ENCODE measurements around the gene UNKL. TPM values are rescaled to one million over a fixed set of nuclear protein-coding genes. Genes with fewer than 3 reads are reported as not detected.
"Not testable (repeated sequence)": the region's sequence is repeated elsewhere in the genome, so short reads cannot be mapped to it uniquely, and the experiment has no call there.

UNKL gene
- total and polyA plus RNA-seq, 2 donors, result 10.5 to 21.9 TPM

GRCh38 chr16:1441391-1441829 lies 26.9 kb upstream of the UNKL start:
- no peak overlapping the region for H3K27ac ChIP-seq (ENCODE audit: low read depth in 1 of 2, low read length in 1 of 2)
- WGBS, result 95% methylated on average over 22 of the region's 22 CpGs
- DNase-seq (ENCODE audit: low read depth in 6 of 9, low spot score in 9 of 9), result no peak
- H3K4me3 ChIP-seq (ENCODE audit: low read length in 2 of 2), result no peak overlapping the region
- H3K36me3 ChIP-seq (ENCODE audit: control insufficient read depth in 2 of 2, insufficient read depth in 2 of 2, low read length in 1 of 2), result peaks cover 5 to 13% of the 10 kb centered on the region in 2 donors
- H3K9me3 ChIP-seq (ENCODE audit: control insufficient read depth in 2 of 2, insufficient read depth in 1 of 2, low read length in 1 of 2), result no peaks in the 10 kb centered on the region
- no peaks in the 10 kb centered on the region for H3K27me3 ChIP-seq (ENCODE audit: control insufficient read depth in 2 of 2, insufficient read depth in 1 of 2, low read length in 1 of 2)
- no peaks in the 10 kb centered on the region for H3K4me1 ChIP-seq (ENCODE audit: control insufficient read depth in 2 of 2, insufficient read depth in 2 of 2, low read length in 2 of 2)

GRCh38 chr16:1439699-1440074 lies 25.2 kb upstream of the UNKL start:
- H3K27ac ChIP-seq (ENCODE audit: low read depth in 1 of 2, low read length in 1 of 2); H3K4me1 ChIP-seq (ENCODE audit: control insufficient read depth in 2 of 2, insufficient read depth in 2 of 2, low read length in 2 of 2); H3K9me3 ChIP-seq (ENCODE audit: control insufficient read depth in 2 of 2, insufficient read depth in 1 of 2, low read length in 1 of 2); H3K36me3 ChIP-seq (ENCODE audit: control insufficient read depth in 2 of 2, insufficient read depth in 2 of 2, low read length in 1 of 2); H3K4me3 ChIP-seq (ENCODE audit: low read length in 2 of 2); H3K27me3 ChIP-seq (ENCODE audit: control insufficient read depth in 2 of 2, insufficient read depth in 1 of 2, low read length in 1 of 2); DNase-seq (ENCODE audit: low read depth in 6 of 9, low spot score in 9 of 9): not testable (repeated sequence)
- 97% methylated on average over 4 of the region's 4 CpGs for WGBS

GRCh38 chr16:1439058-1439698 lies 24.7 kb upstream of the UNKL start:
- Histone ChIP-seq H3K27me3 (ENCODE audit: control insufficient read depth in 2 of 2, insufficient read depth in 1 of 2, low read length in 1 of 2) (no peaks in the 10 kb centered on the region), H3K4me3 (ENCODE audit: low read length in 2 of 2) (no peak overlapping the region), H3K4me1 (ENCODE audit: control insufficient read depth in 2 of 2, insufficient read depth in 2 of 2, low read length in 2 of 2) (no peaks in the 10 kb centered on the region), H3K9me3 (ENCODE audit: control insufficient read depth in 2 of 2, insufficient read depth in 1 of 2, low read length in 1 of 2) (no peaks in the 10 kb centered on the region), H3K36me3 (ENCODE audit: control insufficient read depth in 2 of 2, insufficient read depth in 2 of 2, low read length in 1 of 2) (no peaks in the 10 kb centered on the region), H3K27ac (ENCODE audit: low read depth in 1 of 2, low read length in 1 of 2) (no peak overlapping the region)
- 94% methylated on average over 27 of the region's 27 CpGs for WGBS
- no peak for DNase-seq (ENCODE audit: low read depth in 6 of 9, low spot score in 9 of 9)

GRCh38 chr16:1438229-1439057 lies 23.9 kb upstream of the UNKL start:
- DNase-seq (ENCODE audit: low read depth in 6 of 9, low spot score in 9 of 9), result no peak
- Histone ChIP-seq H3K4me3 (ENCODE audit: low read length in 2 of 2) (no peak overlapping the region), H3K9me3 (ENCODE audit: control insufficient read depth in 2 of 2, insufficient read depth in 1 of 2, low read length in 1 of 2) (no peaks in the 10 kb centered on the region), H3K36me3 (ENCODE audit: control insufficient read depth in 2 of 2, insufficient read depth in 2 of 2, low read length in 1 of 2) (no peaks in the 10 kb centered on the region), H3K27me3 (ENCODE audit: control insufficient read depth in 2 of 2, insufficient read depth in 1 of 2, low read length in 1 of 2) (peaks cover 0 to 1% of the 10 kb centered on the region in 2 donors), H3K27ac (ENCODE audit: low read depth in 1 of 2, low read length in 1 of 2) (no peak overlapping the region), H3K4me1 (ENCODE audit: control insufficient read depth in 2 of 2, insufficient read depth in 2 of 2, low read length in 2 of 2) (no peaks in the 10 kb centered on the region)
- 93% methylated on average over 35 of the region's 35 CpGs for WGBS

GRCh38 chr16:1437606-1438005 lies 23.1 kb upstream of the UNKL start:
- peaks cover 0 to 10% of the 10 kb centered on the region in 2 donors for H3K27me3 ChIP-seq (ENCODE audit: control insufficient read depth in 2 of 2, insufficient read depth in 1 of 2, low read length in 1 of 2)
- no peaks in the 10 kb centered on the region for H3K9me3 ChIP-seq (ENCODE audit: control insufficient read depth in 2 of 2, insufficient read depth in 1 of 2, low read length in 1 of 2)
- no peak overlapping the region for H3K27ac ChIP-seq (ENCODE audit: low read depth in 1 of 2, low read length in 1 of 2)
- no peaks in the 10 kb centered on the region for H3K4me1 ChIP-seq (ENCODE audit: control insufficient read depth in 2 of 2, insufficient read depth in 2 of 2, low read length in 2 of 2)
- no peak overlapping the region for H3K4me3 ChIP-seq (ENCODE audit: low read length in 2 of 2)
- 98% methylated on average over 22 of the region's 22 CpGs for WGBS
- no peak for DNase-seq (ENCODE audit: low read depth in 6 of 9, low spot score in 9 of 9)
- H3K36me3 ChIP-seq (ENCODE audit: control insufficient read depth in 2 of 2, insufficient read depth in 2 of 2, low read length in 1 of 2), result no peaks in the 10 kb centered on the region

- Histone ChIP-seq H3K9me3 (ENCODE audit: control insufficient read depth in 2 of 2, insufficient read depth in 1 of 2, low read length in 1 of 2) (no peaks in the 10 kb centered on the region), H3K4me3 (ENCODE audit: low read length in 2 of 2) (no peak overlapping the region), H3K27me3 (ENCODE audit: control insufficient read depth in 2 of 2, insufficient read depth in 1 of 2, low read length in 1 of 2) (peaks cover 0 to 17% of the 10 kb centered on the region in 2 donors), H3K4me1 (ENCODE audit: control insufficient read depth in 2 of 2, insufficient read depth in 2 of 2, low read length in 2 of 2) (no peaks in the 10 kb centered on the region), H3K36me3 (ENCODE audit: control insufficient read depth in 2 of 2, insufficient read depth in 2 of 2, low read length in 1 of 2) (no peaks in the 10 kb centered on the region), H3K27ac (ENCODE audit: low read depth in 1 of 2, low read length in 1 of 2) (no peak overlapping the region)
- DNase-seq (ENCODE audit: low read depth in 6 of 9, low spot score in 9 of 9), result no peak
- 94% methylated on average over 47 of the region's 47 CpGs for WGBS
Observed at GRCh38 chr16:1436731-1437355, 22.3 kb upstream of the UNKL start.

- no peak for DNase-seq (ENCODE audit: low read depth in 6 of 9, low spot score in 9 of 9)
- WGBS, result 98% methylated on average over 32 of the region's 32 CpGs
- Histone ChIP-seq H3K27me3 (ENCODE audit: control insufficient read depth in 2 of 2, insufficient read depth in 1 of 2, low read length in 1 of 2) (peaks cover 0 to 22% of the 10 kb centered on the region in 2 donors), H3K4me1 (ENCODE audit: control insufficient read depth in 2 of 2, insufficient read depth in 2 of 2, low read length in 2 of 2) (no peaks in the 10 kb centered on the region), H3K27ac (ENCODE audit: low read depth in 1 of 2, low read length in 1 of 2) (no peak overlapping the region), H3K4me3 (ENCODE audit: low read length in 2 of 2) (no peak overlapping the region), H3K36me3 (ENCODE audit: control insufficient read depth in 2 of 2, insufficient read depth in 2 of 2, low read length in 1 of 2) (no peaks in the 10 kb centered on the region), H3K9me3 (ENCODE audit: control insufficient read depth in 2 of 2, insufficient read depth in 1 of 2, low read length in 1 of 2) (no peaks in the 10 kb centered on the region)
Observed at GRCh38 chr16:1435921-1436697, 21.6 kb upstream of the UNKL start.

- H3K36me3 ChIP-seq (ENCODE audit: control insufficient read depth in 2 of 2, insufficient read depth in 2 of 2, low read length in 1 of 2), result no peaks in the 10 kb centered on the region
- 96% methylated on average over 40 of the region's 40 CpGs for WGBS
- peaks cover 0 to 32% of the 10 kb centered on the region in 2 donors for H3K27me3 ChIP-seq (ENCODE audit: control insufficient read depth in 2 of 2, insufficient read depth in 1 of 2, low read length in 1 of 2)
- H3K4me3 ChIP-seq (ENCODE audit: low read length in 2 of 2), result no peak overlapping the region
- H3K4me1 ChIP-seq (ENCODE audit: control insufficient read depth in 2 of 2, insufficient read depth in 2 of 2, low read length in 2 of 2), result no peaks in the 10 kb centered on the region
- DNase-seq (ENCODE audit: low read depth in 6 of 9, low spot score in 9 of 9), result no peak
- no peaks in the 10 kb centered on the region for H3K9me3 ChIP-seq (ENCODE audit: control insufficient read depth in 2 of 2, insufficient read depth in 1 of 2, low read length in 1 of 2)
- H3K27ac ChIP-seq (ENCODE audit: low read depth in 1 of 2, low read length in 1 of 2), result no peak overlapping the region
Observed at GRCh38 chr16:1434644-1435592, 20.4 kb upstream of the UNKL start.

All from thymus (tissue), 11 donors.